Body of pancreas (tissue), 4 donors: ENCODE data around the gene MYCBP2. TPM values are rescaled to one million over a fixed set of nuclear protein-coding genes. Genes with fewer than 3 reads are reported as not detected.

Experiments
- ATAC-seq: fragments of 150-250 bp; one replicate; pipeline ENCODE4 v1.9.1; 2016
- DNase-seq, 4 donors: peaks; one replicate each; pipeline ENCODE4 v3.0.0-alpha.2; 2019
- H3K27ac ChIP-seq, 4 donors: fragments of 200-600 bp; sonication (generic); 1 replicate in 3 of 4; 2 replicates in 1 of 4; pipeline versions ENCODE4 v1.5.1 to v1.6.1; 2016 to 2019; ENCODE audit warnings: mild to moderate bottlenecking in 1 of 4, mixed read lengths in 1 of 4, moderate library complexity in 1 of 4
- H3K27me3 ChIP-seq, 2 donors: fragments of 200-600 bp; sonication (generic); one replicate each; pipeline ENCODE4 v1.6.0; 2016; ENCODE audit warnings: mild to moderate bottlenecking in 1 of 2
- H3K36me3 ChIP-seq, 2 donors: fragments of 200-600 bp; sonication (generic); replicated peaks in 1 of 2; 2 replicates each; pipeline ENCODE4 v1.5.1; 2016; ENCODE audit warnings: low read depth in 2 of 2; ENCODE audit not compliant: insufficient read depth in 1 of 2
- H3K4me1 ChIP-seq: fragments of 200-600 bp; sonication (generic); one replicate; pipeline ENCODE4 v1.6.0; 2016
- H3K4me3 ChIP-seq, 2 donors: fragments of 200-600 bp; sonication (generic); 1 replicate in 1 of 2; 2 replicates in 1 of 2; pipeline ENCODE4 v1.5.1; 2016 to 2019
- H3K9me3 ChIP-seq, 3 donors: fragments of 200-600 bp; sonication (generic); 1 replicate in 2 of 3; 2 replicates in 1 of 3; pipeline ENCODE4 v1.5.1; 2016
- CTCF ChIP-seq, 7 experiments: fragments of 450-650 bp in 4 of 7; fragments of 200-600 bp in 3 of 7; sonication (generic) in 3 of 7; IDR thresholded peaks; one replicate each; pipeline ENCODE4 v1.5.1; 2016 to 2019; ENCODE audit warnings: antibody characterized with exemption in 7 of 7
- POLR2A ChIP-seq, 3 donors: fragments of 450-650 bp; IDR thresholded peaks; one replicate each; pipeline ENCODE4 v1.6.1; 2016; ENCODE audit warnings: antibody characterized with exemption in 3 of 3, mild to moderate bottlenecking in 2 of 3
- WGBS, 2 donors: methylation state at CpG; one replicate each; pipeline ENCODE4 v1.1.5; 2017; 5-methylcytosine and 5-hydroxymethylcytosine counted together
- intact Hi-C: fragments of 100-400 bp; cut with DNase I; formaldehyde crosslinking; loops from one replicate; pipeline ENCODE4 v1.15.1; 2023
- total RNA-seq, 2 donors: library from RNA; depleted of rRNA; stranded (reverse); fragments of >200 nt; gene quantifications; one replicate each; pipeline ENCODE4 v1.1.0, GENCODE V29; 2016

MYCBP2 gene
- total RNA-seq, 2 donors from 2014 or later = 85.9 to 127 TPM

- H3K9me3 ChIP-seq = no peaks in the 10 kb centered on the region
- peak overlapping the region in 3 of 4 donors; percentile 13 to 56 (median 28) for H3K27ac ChIP-seq
- no peak overlapping the region for H3K4me3 ChIP-seq
- DNase-seq (no peak), ATAC-seq (no peak)
- H3K4me1 ChIP-seq = peaks cover 38% of the 10 kb centered on the region
- intact Hi-C loops = no loop called here
- WGBS, 2 donors = 4 to 10% methylated on average over 3 of the region's 3 CpGs
- H3K36me3 ChIP-seq = no peaks in the 10 kb centered on the region
- no peak for TF ChIP-seq POLR2A (IDR thresholded peaks at IDR 0.05)
- no peak for TF ChIP-seq CTCF (IDR thresholded peaks at IDR 0.05)
- H3K27me3 ChIP-seq = no peaks in the 10 kb centered on the region
These were observed 270.0 kb downstream of the MYCBP2 start for GRCh38 chr13:77056886-77057285.

- DNase-seq (no peak), ATAC-seq (peak; percentile 65)
- whole genome bisulfite sequencing, 2 donors = 34 to 36% methylated on average over 3 of the region's 3 CpGs
- Histone ChIP-seq H3K9me3 (no peaks in the 10 kb centered on the region), H3K4me1 (peaks cover 33% of the 10 kb centered on the region), H3K36me3 (no peaks in the 10 kb centered on the region), H3K4me3 (no peak overlapping the region), H3K27ac (peak overlapping the region in 3 of 4 donors; percentile 13 to 56 (median 28)), H3K27me3 (no peaks in the 10 kb centered on the region)
- intact Hi-C loops = no loop called here
- no peak for TF ChIP-seq POLR2A (IDR thresholded peaks at IDR 0.05)
- peak in 1 of 7 experiments; percentile 7 for TF ChIP-seq CTCF (IDR thresholded peaks at IDR 0.05)
These were observed 270.5 kb downstream of the MYCBP2 start for GRCh38 chr13:77056382-77056781.

- Histone ChIP-seq H3K36me3 (no peaks in the 10 kb centered on the region), H3K4me3 (no peak overlapping the region), H3K4me1 (peaks cover 26% of the 10 kb centered on the region), H3K27me3 (no peaks in the 10 kb centered on the region), H3K27ac (no peak overlapping the region), H3K9me3 (no peaks in the 10 kb centered on the region)
- TF ChIP-seq POLR2A (IDR thresholded peaks at IDR 0.05) (no peak), CTCF (IDR thresholded peaks at IDR 0.05) (no peak)
- intact Hi-C loops = no loop called here
- WGBS, 2 donors = 60 to 73% methylated on average over 2 of the region's 2 CpGs
- no peak for ATAC-seq
- DNase-seq = no peak
These were observed 271.7 kb downstream of the MYCBP2 start for GRCh38 chr13:77055158-77055557.

- Histone ChIP-seq H3K4me1 (peaks cover 26% of the 10 kb centered on the region), H3K27ac (no peak overlapping the region), H3K9me3 (no peaks in the 10 kb centered on the region), H3K36me3 (no peaks in the 10 kb centered on the region), H3K27me3 (no peaks in the 10 kb centered on the region), H3K4me3 (no peak overlapping the region)
- intact Hi-C loops = no loop called here
- DNase-seq = no peak
- no peak for TF ChIP-seq POLR2A (IDR thresholded peaks at IDR 0.05)
- TF ChIP-seq CTCF (IDR thresholded peaks at IDR 0.05) = no peak
- WGBS, 2 donors = 42 to 43% methylated on average over 4 of the region's 4 CpGs
- no peak for ATAC-seq
These were observed 273.7 kb downstream of the MYCBP2 start for GRCh38 chr13:77053192-77053591.

- Histone ChIP-seq H3K4me1 (no peaks in the 10 kb centered on the region), H3K9me3 (no peaks in the 10 kb centered on the region), H3K4me3 (no peak overlapping the region), H3K36me3 (no peaks in the 10 kb centered on the region), H3K27ac (no peak overlapping the region), H3K27me3 (no peaks in the 10 kb centered on the region)
- 72 to 88% methylated on average over 4 of the region's 4 CpGs for WGBS, 2 donors
- DNase-seq = no peak
- ATAC-seq = no peak
- TF ChIP-seq POLR2A (IDR thresholded peaks at IDR 0.05) (no peak), CTCF (IDR thresholded peaks at IDR 0.05) (no peak)
- intact Hi-C loops = no loop called here
These were observed 278.2 kb downstream of the MYCBP2 start for GRCh38 chr13:77048681-77049080.
